Measurements from ENCODE around the gene CMSS1. TPM values are rescaled to one million over a fixed set of nuclear protein-coding genes. Genes with fewer than 3 reads are reported as not detected.

Gene CMSS1
- total and polyA plus RNA-seq, 2 donors (not counting 1 experiment from before 2014, with no cell fraction given) = 7.3 to 22.8 TPM

GRCh38 chr3:100123112-100123511 lies 305.4 kb downstream of the CMSS1 start:
- intact Hi-C loops (cut with micrococcal nuclease) = no loop called here
- H3K9me3 ChIP-seq (ENCODE audit: control extremely low read depth in 1 of 3, control insufficient read depth in 2 of 3, insufficient read depth in 1 of 3, low read length in 2 of 3) = no peaks in the 10 kb centered on the region
- no peak overlapping the region for H3K4me3 ChIP-seq (ENCODE audit: control extremely low read depth in 1 of 5, extremely low read depth in 1 of 5, insufficient read depth in 1 of 5, low read depth in 2 of 5, low read length in 4 of 5)
- no peaks in the 10 kb centered on the region for H3K4me1 ChIP-seq (ENCODE audit: control insufficient read depth in 2 of 2, insufficient read depth in 2 of 2, low read length in 2 of 2)
- H3K36me3 ChIP-seq (replicated peaks in 1 of 2; ENCODE audit: control extremely low read depth in 1 of 2, control insufficient read depth in 1 of 2, extremely low read depth in 1 of 2, insufficient read depth in 2 of 2, low read length in 1 of 2) = no peaks in the 10 kb centered on the region
- Mint-ChIP-seq H3K9me3 (ENCODE audit: insufficient read depth) (no peaks in the 10 kb centered on the region), H3K27me3 (no peaks in the 10 kb centered on the region), H3K27ac (no peak overlapping the region), H3K4me3 (no peak overlapping the region), H3K4me1 (no peaks in the 10 kb centered on the region)
- ATAC-seq (ENCODE audit: low read depth) = no peak
- POLR2A ChIA-PET = no interaction called here
- TF ChIP-seq EZH2 (IDR thresholded peaks at IDR 0.05; ENCODE audit: borderline replicate concordance, insufficient read depth, low read depth, low read length, poor library complexity, severe bottlenecking) = no peak
- no peak for TF ChIP-seq CTCF (IDR thresholded peaks at IDR 0.05)
- H3K79me2 ChIP-seq (ENCODE audit: control insufficient read depth, insufficient read depth, low read length) = no peaks in the 10 kb centered on the region
- H3K9ac ChIP-seq (ENCODE audit: low read length) = no peak overlapping the region
- no peaks in the 10 kb centered on the region for H4K20me1 ChIP-seq (ENCODE audit: control insufficient read depth, insufficient read depth, low read length, poor library complexity, severe bottlenecking)
- no peak overlapping the region for H3K4me2 ChIP-seq (replicated peaks; ENCODE audit: low read depth, low read length, poor library complexity, severe bottlenecking)
- WGBS (ENCODE audit: insufficient coverage) = 95% methylated on average over 4 of the region's 4 CpGs
- H2AFZ ChIP-seq (ENCODE audit: insufficient read depth, low read depth, low read length, poor library complexity, severe bottlenecking) = no peak overlapping the region
- H3K27ac ChIP-seq (ENCODE audit: low read length in 2 of 2) = no peak overlapping the region
- H3K27me3 ChIP-seq (replicated peaks in 1 of 4; ENCODE audit: control extremely low read depth in 1 of 4, control insufficient read depth in 3 of 4, insufficient read depth in 4 of 4, low read length in 3 of 4) = no peaks in the 10 kb centered on the region
- no peak for DNase-seq
- CTCF ChIA-PET = no interaction called here

- 100% methylated on average over 1 of the region's 5 CpGs for WGBS (ENCODE audit: insufficient coverage)
- intact Hi-C loops (cut with micrococcal nuclease) = no loop called here
- Histone ChIP-seq H3K9ac (ENCODE audit: low read length) (no peak overlapping the region), H3K4me1 (ENCODE audit: control insufficient read depth in 2 of 2, insufficient read depth in 2 of 2, low read length in 2 of 2) (no peaks in the 10 kb centered on the region), H3K4me3 (ENCODE audit: control extremely low read depth in 1 of 5, extremely low read depth in 1 of 5, insufficient read depth in 1 of 5, low read depth in 2 of 5, low read length in 4 of 5) (no peak overlapping the region), H3K36me3 (replicated peaks in 1 of 2; ENCODE audit: control extremely low read depth in 1 of 2, control insufficient read depth in 1 of 2, extremely low read depth in 1 of 2, insufficient read depth in 2 of 2, low read length in 1 of 2) (no peaks in the 10 kb centered on the region), H3K4me2 (replicated peaks; ENCODE audit: low read depth, low read length, poor library complexity, severe bottlenecking) (no peak overlapping the region), H3K27ac (ENCODE audit: low read length in 2 of 2) (no peak overlapping the region), H3K27me3 (replicated peaks in 1 of 4; ENCODE audit: control extremely low read depth in 1 of 4, control insufficient read depth in 3 of 4, insufficient read depth in 4 of 4, low read length in 3 of 4) (no peaks in the 10 kb centered on the region), H4K20me1 (ENCODE audit: control insufficient read depth, insufficient read depth, low read length, poor library complexity, severe bottlenecking) (no peaks in the 10 kb centered on the region), H3K9me3 (ENCODE audit: control extremely low read depth in 1 of 3, control insufficient read depth in 2 of 3, insufficient read depth in 1 of 3, low read length in 2 of 3) (no peaks in the 10 kb centered on the region), H2AFZ (ENCODE audit: insufficient read depth, low read depth, low read length, poor library complexity, severe bottlenecking) (no peak overlapping the region), H3K79me2 (ENCODE audit: control insufficient read depth, insufficient read depth, low read length) (no peaks in the 10 kb centered on the region)
- POLR2A ChIA-PET = no interaction called here
- no peaks in the 10 kb centered on the region for H3K4me1 Mint-ChIP-seq
- no peak overlapping the region for H3K27ac Mint-ChIP-seq
- DNase-seq = no peak
- CTCF ChIA-PET = no interaction called here
- TF ChIP-seq EZH2 (IDR thresholded peaks at IDR 0.05; ENCODE audit: borderline replicate concordance, insufficient read depth, low read depth, low read length, poor library complexity, severe bottlenecking) (no peak), CTCF (IDR thresholded peaks at IDR 0.05) (no peak)
- ATAC-seq (ENCODE audit: low read depth) = no peak
- H3K9me3 Mint-ChIP-seq (ENCODE audit: insufficient read depth) = no peaks in the 10 kb centered on the region
- no peaks in the 10 kb centered on the region for H3K27me3 Mint-ChIP-seq
- no peak overlapping the region for H3K4me3 Mint-ChIP-seq
Observed at GRCh38 chr3:100124201-100124761, 306.6 kb downstream of the CMSS1 start.

Measured in B cell (primary cell).